ENCODE results near the gene SLC39A5. TPM values are rescaled to one million over a fixed set of nuclear protein-coding genes. Genes with fewer than 3 reads are reported as not detected.
"Not testable (repeated sequence)": the region's sequence is repeated elsewhere in the genome, so short reads cannot be mapped to it uniquely, and the experiment has no call there.

The SLC39A5 gene
- polyA plus RNA-seq, 5 donors = 2.6 to 5.6 (median 4.8) TPM

- DNase-seq = no peak
These were observed 41.2 kb downstream of the SLC39A5 start for GRCh38 chr12:56271031-56271430.

- not testable (repeated sequence) for DNase-seq
These were observed 42.6 kb downstream of the SLC39A5 start for GRCh38 chr12:56272468-56272867.

- no peak for DNase-seq
These were observed 44.4 kb downstream of the SLC39A5 start for GRCh38 chr12:56274299-56274698.

- DNase-seq = no peak
These were observed 49.1 kb downstream of the SLC39A5 start for GRCh38 chr12:56278905-56279304.

- DNase-seq = no peak
These were observed 51.0 kb downstream of the SLC39A5 start for GRCh38 chr12:56280849-56281248.

- DNase-seq = no peak
These were observed 52.2 kb downstream of the SLC39A5 start for GRCh38 chr12:56282030-56282429.

- DNase-seq = no peak
These were observed 52.7 kb downstream of the SLC39A5 start for GRCh38 chr12:56282579-56282978.

GRCh38 chr12:56284263-56284662 is 54.4 kb downstream of the SLC39A5 start:
- not testable (repeated sequence) for DNase-seq

GRCh38 chr12:56286044-56286830 is 56.4 kb downstream of the SLC39A5 start:
- DNase-seq = no peak

Other genes with a start within 250 kb of the SLC39A5 start
- 10 to 100 TPM; 36.7 to 43.4 (median 42.8) TPM for gene SUOX, start 232.8 kb upstream of the SLC39A5 start, polyA plus RNA-seq (ENCODE audit: insufficient read depth in 1 of 5, insufficient read length in 5 of 5, low replicate concordance in 1 of 5)
- gene IKZF4, start 209.0 kb upstream of the SLC39A5 start, polyA plus RNA-seq (ENCODE audit: insufficient read depth in 1 of 5, insufficient read length in 5 of 5, low replicate concordance in 1 of 5) = 10 to 100 TPM; 19.7 to 26.1 (median 23.1) TPM
- 100 to 1,000 TPM; 102 to 691 (median 130) TPM for gene RPS26, start 188.1 kb upstream of the SLC39A5 start, polyA plus RNA-seq (ENCODE audit: insufficient read depth in 1 of 5, insufficient read length in 5 of 5, low replicate concordance in 1 of 5)
- gene ERBB3, start 149.9 kb upstream of the SLC39A5 start, polyA plus RNA-seq (ENCODE audit: insufficient read depth in 1 of 5, insufficient read length in 5 of 5, low replicate concordance in 1 of 5) = 10 to 100 TPM; 71.3 to 97.1 (median 80.0) TPM
- gene PA2G4, start 125.5 kb upstream of the SLC39A5 start, polyA plus RNA-seq (ENCODE audit: insufficient read depth in 1 of 5, insufficient read length in 5 of 5, low replicate concordance in 1 of 5) = 100 to 1,000 TPM; 118 to 168 (median 134) TPM
- gene RPL41, start 113.4 kb upstream of the SLC39A5 start, polyA plus RNA-seq (ENCODE audit: insufficient read depth in 1 of 5, insufficient read length in 5 of 5, low replicate concordance in 1 of 5) = 1,000 to 10,000 TPM; 6,129 to 8,482 (median 6,371) TPM
- 1 to 10 TPM; 5.1 to 6.8 (median 6.2) TPM for gene ZC3H10, start 111.8 kb upstream of the SLC39A5 start, polyA plus RNA-seq (ENCODE audit: insufficient read depth in 1 of 5, insufficient read length in 5 of 5, low replicate concordance in 1 of 5)
- gene ESYT1, start 101.8 kb upstream of the SLC39A5 start, polyA plus RNA-seq (ENCODE audit: insufficient read depth in 1 of 5, insufficient read length in 5 of 5, low replicate concordance in 1 of 5) = 10 to 100 TPM; 74.3 to 90.6 (median 81.1) TPM
- 100 to 1,000 TPM; 162 to 215 (median 172) TPM for gene MYL6B, start 77.5 kb upstream of the SLC39A5 start, polyA plus RNA-seq (ENCODE audit: insufficient read depth in 1 of 5, insufficient read length in 5 of 5, low replicate concordance in 1 of 5)
- 1,000 to 10,000 TPM; 1,819 to 2,542 (median 2,207) TPM for gene MYL6, start 71.7 kb upstream of the SLC39A5 start, polyA plus RNA-seq (ENCODE audit: insufficient read depth in 1 of 5, insufficient read length in 5 of 5, low replicate concordance in 1 of 5)
- gene SMARCC2, start 40.6 kb upstream of the SLC39A5 start, polyA plus RNA-seq (ENCODE audit: insufficient read depth in 1 of 5, insufficient read length in 5 of 5, low replicate concordance in 1 of 5) = 100 to 1,000 TPM in 4 of 5 donors, 10 to 100 TPM in 1; 90.6 to 124 (median 119) TPM
- gene RNF41, start 8.1 kb upstream of the SLC39A5 start, polyA plus RNA-seq (ENCODE audit: insufficient read depth in 1 of 5, insufficient read length in 5 of 5, low replicate concordance in 1 of 5) = 10 to 100 TPM; 37.6 to 44.8 (median 38.4) TPM
- gene NABP2, start 5.7 kb upstream of the SLC39A5 start, polyA plus RNA-seq (ENCODE audit: insufficient read depth in 1 of 5, insufficient read length in 5 of 5, low replicate concordance in 1 of 5) = 10 to 100 TPM; 24.6 to 31.3 (median 25.6) TPM
- gene ANKRD52, start 28.3 kb downstream of the SLC39A5 start, polyA plus RNA-seq (ENCODE audit: insufficient read depth in 1 of 5, insufficient read length in 5 of 5, low replicate concordance in 1 of 5) = 10 to 100 TPM; 21.9 to 32.1 (median 30.9) TPM
- 10 to 100 TPM; 15.3 to 17.9 (median 15.8) TPM for gene COQ10A, start 36.9 kb downstream of the SLC39A5 start, polyA plus RNA-seq (ENCODE audit: insufficient read depth in 1 of 5, insufficient read length in 5 of 5, low replicate concordance in 1 of 5)
- 100 to 1,000 TPM; 148 to 181 (median 158) TPM for gene CS, start 70.3 kb downstream of the SLC39A5 start, polyA plus RNA-seq (ENCODE audit: insufficient read depth in 1 of 5, insufficient read length in 5 of 5, low replicate concordance in 1 of 5)
- 100 to 1,000 TPM; 128 to 155 (median 136) TPM for gene CNPY2, start 85.9 kb downstream of the SLC39A5 start, polyA plus RNA-seq (ENCODE audit: insufficient read depth in 1 of 5, insufficient read length in 5 of 5, low replicate concordance in 1 of 5)
- gene PAN2, start 103.9 kb downstream of the SLC39A5 start, polyA plus RNA-seq (ENCODE audit: insufficient read depth in 1 of 5, insufficient read length in 5 of 5, low replicate concordance in 1 of 5) = 10 to 100 TPM; 64.8 to 96.1 (median 78.4) TPM
- 1 to 10 TPM in 1 of 5 donors, under 1 TPM in 4; 0.64 to 1.1 (median 0.81) TPM for gene IL23A, start 108.8 kb downstream of the SLC39A5 start, polyA plus RNA-seq (ENCODE audit: insufficient read depth in 1 of 5, insufficient read length in 5 of 5, low replicate concordance in 1 of 5)
- gene STAT2, start 130.1 kb downstream of the SLC39A5 start, polyA plus RNA-seq (ENCODE audit: insufficient read depth in 1 of 5, insufficient read length in 5 of 5, low replicate concordance in 1 of 5) = 100 to 1,000 TPM; 120 to 174 (median 144) TPM
- gene APOF, start 132.8 kb downstream of the SLC39A5 start, polyA plus RNA-seq (ENCODE audit: insufficient read depth in 1 of 5, insufficient read length in 5 of 5, low replicate concordance in 1 of 5) = under 1 TPM in 2 of 5 donors, not detected in 3; 0.10 to 0.15 TPM
- 10 to 100 TPM; 26.5 to 35.6 (median 31.1) TPM for gene TIMELESS, start 219.4 kb downstream of the SLC39A5 start, polyA plus RNA-seq (ENCODE audit: insufficient read depth in 1 of 5, insufficient read length in 5 of 5, low replicate concordance in 1 of 5)
- under 1 TPM in 2 of 5 donors, not detected in 3; 0.15 TPM for gene MIP, start 224.6 kb downstream of the SLC39A5 start, polyA plus RNA-seq (ENCODE audit: insufficient read depth in 1 of 5, insufficient read length in 5 of 5, low replicate concordance in 1 of 5)
- gene SPRYD4, start 238.5 kb downstream of the SLC39A5 start, polyA plus RNA-seq (ENCODE audit: insufficient read depth in 1 of 5, insufficient read length in 5 of 5, low replicate concordance in 1 of 5) = 1 to 10 TPM; 4.0 to 5.8 (median 5.1) TPM